HepG2 (cell line): ENCODE measurements around the gene ZSWIM6. TPM values are rescaled to one million over a fixed set of nuclear protein-coding genes. Genes with fewer than 3 reads are reported as not detected.

Source experiments
- ARID5B ChIP-seq: IDR thresholded peaks from 2 replicates; pipeline ENCODE4 v1.4.0; 2020; ENCODE audit warnings: mild to moderate bottlenecking, missing genetic modification reagents
- ATF5 ChIP-seq: sonication (generic); formaldehyde crosslinking; IDR thresholded peaks from 2 replicates; pipeline ENCODE4 v1.4.0; 2020; ENCODE audit warnings: mild to moderate bottlenecking, low read depth, missing genetic modification reagents
- ATM ChIP-seq: fragments of 450-650 bp; IDR thresholded peaks from 2 replicates; pipeline ENCODE4 v1.7.1; 2017; ENCODE audit warnings: mild to moderate bottlenecking, borderline replicate concordance
- CENPT ChIP-seq: sonication (generic); formaldehyde crosslinking; IDR thresholded peaks from 2 replicates; pipeline ENCODE4 v1.8.0; 2022; ENCODE audit warnings: low read depth, mild to moderate bottlenecking, moderate library complexity, missing genetic modification reagents
- IRF2 ChIP-seq: IDR thresholded peaks from 2 replicates; pipeline ENCODE4 v1.6.1; 2018; ENCODE audit warnings: missing genetic modification reagents, missing compliant biosample characterization
- KDM5B ChIP-seq: sonication (generic); formaldehyde crosslinking; IDR thresholded peaks from 2 replicates; pipeline ENCODE4 v1.4.0; 2020; ENCODE audit warnings: missing genetic modification reagents, mild to moderate bottlenecking, borderline replicate concordance
- KDM6A ChIP-seq: IDR thresholded peaks from 2 replicates; pipeline ENCODE4 v1.6.1; 2016; ENCODE audit warnings: low read depth
- KLF12 ChIP-seq: sonication (generic); formaldehyde crosslinking; IDR thresholded peaks from 2 replicates; pipeline ENCODE4 v1.4.0; 2020; ENCODE audit warnings: missing genetic modification reagents, borderline replicate concordance
- MAFG ChIP-seq: sonication (generic); formaldehyde crosslinking; IDR thresholded peaks from 2 replicates; pipeline ENCODE4 v1.5.1; 2020; ENCODE audit warnings: mild to moderate bottlenecking, missing genetic modification reagents
- NONO ChIP-seq, 2 experiments: fragments of 450-650 bp in 1 of 2; sonication (generic) in 1 of 2; formaldehyde crosslinking in 1 of 2; IDR thresholded peaks in 1 of 2; conservative IDR thresholded peaks in 1 of 2; 2 replicates each; pipeline versions ENCODE4 v1.6.1 to v1.8.0; 2017 to 2022; ENCODE audit warnings: mild to moderate bottlenecking in 1 of 2, missing genetic modification reagents in 1 of 2, moderate library complexity in 1 of 2
- PLRG1 ChIP-seq: fragments of 450-650 bp; conservative IDR thresholded peaks from 2 replicates; pipeline ENCODE4 v1.6.1; 2016
- SALL2 ChIP-seq: sonication (generic); formaldehyde crosslinking; IDR thresholded peaks from 2 replicates; pipeline ENCODE4 v1.8.1; 2023; ENCODE audit warnings: mild to moderate bottlenecking, missing genetic modification reagents, inconsistent platforms
- STAG1 ChIP-seq: sonication (generic); formaldehyde crosslinking; IDR thresholded peaks from 2 replicates; pipeline ENCODE4 v1.4.0; 2020; ENCODE audit warnings: missing genetic modification reagents
- ZC3H13 ChIP-seq: sonication (generic); formaldehyde crosslinking; IDR thresholded peaks from 2 replicates; pipeline ENCODE4 v1.8.1; 2023; ENCODE audit warnings: mild to moderate bottlenecking, missing genetic modification reagents, moderate library complexity
- ZNF124 ChIP-seq: sonication (generic); formaldehyde crosslinking; IDR thresholded peaks from 2 replicates; pipeline ENCODE4 v1.4.0; 2020; ENCODE audit warnings: missing genetic modification reagents
- ZNF180 ChIP-seq: sonication (generic); formaldehyde crosslinking; IDR thresholded peaks from 2 replicates; pipeline ENCODE4 v1.4.0; 2020; ENCODE audit warnings: low read depth, missing genetic modification reagents, borderline replicate concordance
- ZNF280B ChIP-seq: sonication (generic); formaldehyde crosslinking; IDR thresholded peaks from 2 replicates; pipeline ENCODE4 v1.5.0; 2020; ENCODE audit warnings: missing genetic modification reagents, mild to moderate bottlenecking, borderline replicate concordance
- ZNF543 ChIP-seq: sonication (generic); formaldehyde crosslinking; IDR thresholded peaks from 2 replicates; pipeline ENCODE4 v1.4.0; 2020; ENCODE audit warnings: mild to moderate bottlenecking, missing genetic modification reagents
- ZNF616 ChIP-seq: sonication (generic); formaldehyde crosslinking; IDR thresholded peaks from 2 replicates; pipeline ENCODE4 v1.5.0; 2020; ENCODE audit warnings: low read depth, mild to moderate bottlenecking, missing genetic modification reagents
- ZNF766 ChIP-seq: sonication (generic); formaldehyde crosslinking; IDR thresholded peaks from 2 replicates; pipeline ENCODE4 v1.5.0; 2020; ENCODE audit warnings: missing genetic modification reagents, borderline replicate concordance
- ZNF792 ChIP-seq: IDR thresholded peaks from 2 replicates; pipeline ENCODE4 v1.6.1; 2016
- ZNF879 ChIP-seq: sonication (generic); formaldehyde crosslinking; IDR thresholded peaks from 2 replicates; pipeline ENCODE4 v1.8.1; 2023; ENCODE audit warnings: missing genetic modification reagents
- polyA plus RNA-seq, 8 experiments: library from polyadenylated mRNA; depleted of rRNA in 3 of 8; stranded (reverse) in 7 of 8; unstranded in 1 of 8; fragments of >200 nt; fragmentation: Illumina TruSeq in 4 of 8; extraction: Trizol in 4 of 8; gene quantifications; 2 replicates each; pipeline versions ENCODE4 v1.2.1 to v1.2.3, GENCODE V29; 2011 to 2016; ENCODE audit warnings: low read depth in 4 of 8, missing spikeins in 1 of 8, mixed read lengths in 1 of 8; ENCODE audit not compliant: insufficient read depth in 1 of 8
- total RNA-seq, 5 experiments: library from RNA; depleted of rRNA; stranded (reverse); fragments of >200 nt; fragmentation: Illumina TruSeq; extraction: Trizol; gene quantifications; 2 replicates each; pipeline ENCODE4 v1.2.3, GENCODE V29; 2016; ENCODE audit warnings: low read depth in 1 of 5
- TF ChIP-seq, protein P1 (sequence below): sonication (generic); formaldehyde crosslinking; IDR thresholded peaks from 2 replicates; pipeline ENCODE4 v1.8.0; 2022; ENCODE audit warnings: missing genetic modification reagents, mild to moderate bottlenecking, inconsistent platforms, borderline replicate concordance

Gene ZSWIM6
- total and polyA plus RNA-seq, 2 of the 13 experiments (the other 11 are each of a cell fraction or from before 2014, with no cell fraction given): 0.82 to 1.9 TPM

GRCh38 chr5:61301341-61302199, 30.5 kb upstream of the ZSWIM6 start (continued):
- TF ChIP-seq IRF2 (CRISPR knock-in tag) (peak; percentile 68; the same call in 1 of the 2 replicates), ATF5 (CRISPR knock-in tag) (no peak), ZNF280B (CRISPR knock-in tag) (no peak; the same call in 1 of the 2 replicates), ZNF616 (CRISPR knock-in tag) (no peak), ZNF180 (CRISPR knock-in tag) (no peak), NONO (IDR thresholded peaks at IDR 0.05) (no peak), NONO (CRISPR knock-in tag; conservative IDR thresholded peaks at IDR 0.05) (no peak; the same call in 1 of the 2 replicates), ZNF879 (no peak), KDM6A (CRISPR knock-in tag) (peak; percentile 21), ARID5B (CRISPR knock-in tag) (peak; percentile 95), ZNF792 (peak; percentile 70; the same call in 1 of the 2 replicates), KDM5B (CRISPR knock-in tag) (no peak), ZNF766 (CRISPR knock-in tag) (0 out of 2 replicates have a peak, but pooled peaks have one; percentile 62), ZC3H13 (CRISPR knock-in tag) (no peak), PLRG1 (no peak), ATM (no peak), CENPT (CRISPR knock-in tag) (no peak), MAFG (CRISPR knock-in tag) (peak; percentile 90), ZNF543 (0 out of 2 replicates have a peak, but pooled peaks have one; percentile 49), ZNF124 (CRISPR knock-in tag) (no peak), KLF12 (0 out of 2 replicates have a peak, but pooled peaks have one; percentile 32), SALL2 (CRISPR knock-in tag) (peak; percentile 74; the same call in 1 of the 2 replicates), STAG1 (CRISPR knock-in tag) (no peak)
- TF ChIP-seq, protein P1, sequence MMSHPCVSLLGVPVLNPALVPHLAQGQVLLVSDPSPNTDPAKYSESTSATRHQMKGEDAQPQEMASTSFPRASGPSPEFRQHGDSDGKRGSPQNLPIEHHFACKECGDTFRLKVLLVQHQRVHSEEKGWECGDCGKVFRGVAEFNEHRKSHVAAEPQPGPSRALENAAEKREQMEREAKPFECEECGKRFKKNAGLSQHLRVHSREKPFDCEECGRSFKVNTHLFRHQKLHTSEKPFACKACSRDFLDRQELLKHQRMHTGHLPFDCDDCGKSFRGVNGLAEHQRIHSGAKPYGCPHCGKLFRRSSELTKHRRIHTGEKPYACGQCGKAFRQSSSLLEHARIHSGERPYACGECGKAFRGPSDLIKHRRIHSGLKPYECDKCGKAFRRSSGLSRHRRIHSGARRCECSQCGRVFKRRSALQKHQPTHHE (CRISPR knock-in tag): 0 out of 2 replicates have a peak, but pooled peaks have one; percentile 44
